GM19324 (cell line): Measurements from ENCODE around the gene FOXJ3.

Experiments used
- ATAC-seq: cut with Tn5 transposase; IDR thresholded peaks from one replicate; pipeline ENCODE4 v1.9.1; 2021; ENCODE audit warnings: mild to moderate bottlenecking, moderate library complexity; ENCODE audit not compliant: unreplicated experiment, low FRiP score

Gene FOXJ3

GRCh38 chr1:42173155-42173933 lies 161.7 kb downstream of the FOXJ3 start:
- no peak for ATAC-seq

GRCh38 chr1:42172381-42173133 lies 162.5 kb downstream of the FOXJ3 start:
- no peak for ATAC-seq

GRCh38 chr1:42171679-42172266 lies 163.3 kb downstream of the FOXJ3 start:
- no peak for ATAC-seq

- ATAC-seq: no peak
These were observed 164.0 kb downstream of the FOXJ3 start for GRCh38 chr1:42170779-42171621.

GRCh38 chr1:42168763-42169162 lies 166.3 kb downstream of the FOXJ3 start:
- ATAC-seq: no peak

GRCh38 chr1:42168391-42168670 lies 166.7 kb downstream of the FOXJ3 start:
- ATAC-seq: no peak

- no peak for ATAC-seq
These were observed 167.2 kb downstream of the FOXJ3 start for GRCh38 chr1:42167611-42168390.

- ATAC-seq: no peak
These were observed 169.4 kb downstream of the FOXJ3 start for GRCh38 chr1:42165511-42166210.

GRCh38 chr1:42164551-42165420 lies 170.2 kb downstream of the FOXJ3 start, which contains the start of gene GUCA2A:
Gene GUCA2A (minus strand): TSS chr1:42164745. CDS start chr1:42164712, 33 bp downstream.
- ATAC-seq: no peak

GRCh38 chr1:42163536-42164503 lies 171.2 kb downstream of the FOXJ3 start:
- no peak for ATAC-seq

GRCh38 chr1:42163114-42163513 lies 171.9 kb downstream of the FOXJ3 start:
- no peak for ATAC-seq

GRCh38 chr1:42162181-42162580 lies 172.9 kb downstream of the FOXJ3 start:
- ATAC-seq: no peak

- ATAC-seq: no peak
These were observed 176.8 kb downstream of the FOXJ3 start for GRCh38 chr1:42158189-42158588.

GRCh38 chr1:42157667-42158066 lies 177.4 kb downstream of the FOXJ3 start:
- ATAC-seq: no peak

- ATAC-seq: no peak
These were observed 179.7 kb downstream of the FOXJ3 start for GRCh38 chr1:42155362-42155761.

GRCh38 chr1:42154685-42155084 lies 180.3 kb downstream of the FOXJ3 start:
- ATAC-seq: no peak

GRCh38 chr1:42153624-42154023 lies 181.4 kb downstream of the FOXJ3 start:
- ATAC-seq: no peak
